Retina (tissue), 1 donor: ENCODE results near the gene RBPJ.
"Not testable (repeated sequence)": the region's sequence is repeated elsewhere in the genome, so short reads cannot be mapped to it uniquely, and the experiment has no call there.

Experiments used
- DNase-seq: peaks from one replicate; pipeline ENCODE4 v3.0.0-alpha.2; 2016

RBPJ gene

DNA sequence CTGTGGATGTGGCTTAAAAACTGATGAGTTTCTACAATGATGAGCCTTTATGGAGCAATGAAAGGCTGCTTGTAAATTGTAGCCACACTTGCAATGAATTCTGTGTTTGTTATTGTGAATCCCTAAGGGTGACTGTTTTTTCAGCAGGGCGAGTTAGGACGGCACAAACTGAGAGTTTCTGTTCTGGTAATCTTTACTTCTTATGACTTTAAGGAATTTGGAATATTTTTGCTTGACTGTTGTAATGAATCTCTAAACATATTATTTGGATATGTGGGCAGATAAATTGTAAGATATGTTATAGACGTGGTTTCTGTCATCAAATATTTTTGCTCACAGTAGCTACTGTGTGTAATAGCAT is 22.2 kb downstream of the RBPJ start:
- DNase-seq, result no peak

DNA sequence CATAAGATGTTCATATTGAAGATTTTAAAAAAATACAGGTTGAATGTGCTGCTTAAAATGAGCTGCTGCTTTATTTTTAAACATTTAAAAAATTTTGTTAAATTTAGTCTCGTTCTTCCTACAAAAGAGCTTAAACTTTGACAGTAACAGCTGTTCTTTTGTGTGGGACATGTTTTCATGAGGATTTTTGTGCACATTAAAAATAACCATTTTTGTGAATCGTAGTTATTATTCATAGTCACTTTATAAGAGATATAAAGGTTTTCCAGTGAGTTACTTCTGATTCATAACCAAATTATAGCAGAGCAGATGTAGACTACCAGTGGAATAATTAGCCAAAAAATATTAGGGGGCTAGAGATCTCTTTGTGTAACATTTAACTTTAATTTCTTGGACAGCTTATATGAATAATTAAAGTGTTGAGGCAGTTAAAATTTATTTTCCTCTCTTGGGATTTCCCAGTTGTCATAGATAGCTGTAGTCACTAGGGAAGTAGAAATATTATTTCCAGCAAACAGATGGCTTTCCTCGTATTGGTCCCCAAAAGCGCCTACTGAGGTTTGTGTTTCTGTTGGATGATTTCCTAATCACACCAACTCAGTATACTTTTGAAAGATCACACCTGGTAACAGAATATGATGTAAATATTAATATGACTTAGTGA is 24.2 kb downstream of the RBPJ start:
- no peak for DNase-seq

DNA sequence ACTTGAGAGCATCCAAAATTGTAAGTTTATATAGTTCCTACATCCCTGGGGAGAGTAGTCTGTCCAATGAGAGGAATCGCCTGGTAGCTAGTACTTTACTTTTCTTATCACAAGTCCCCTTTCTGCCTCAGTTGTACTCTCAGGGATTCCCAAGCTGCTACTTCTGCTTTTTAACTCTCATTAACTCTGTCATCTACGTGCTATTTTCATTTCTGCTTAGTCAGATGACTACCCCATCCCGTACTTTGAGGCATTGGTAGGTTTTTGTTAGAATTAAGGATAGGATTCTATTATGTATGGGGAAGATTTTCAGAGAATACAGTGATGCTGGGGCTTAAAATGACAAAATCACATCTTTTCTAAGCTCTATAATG is 24.7 kb downstream of the RBPJ start:
- no peak for DNase-seq

DNA sequence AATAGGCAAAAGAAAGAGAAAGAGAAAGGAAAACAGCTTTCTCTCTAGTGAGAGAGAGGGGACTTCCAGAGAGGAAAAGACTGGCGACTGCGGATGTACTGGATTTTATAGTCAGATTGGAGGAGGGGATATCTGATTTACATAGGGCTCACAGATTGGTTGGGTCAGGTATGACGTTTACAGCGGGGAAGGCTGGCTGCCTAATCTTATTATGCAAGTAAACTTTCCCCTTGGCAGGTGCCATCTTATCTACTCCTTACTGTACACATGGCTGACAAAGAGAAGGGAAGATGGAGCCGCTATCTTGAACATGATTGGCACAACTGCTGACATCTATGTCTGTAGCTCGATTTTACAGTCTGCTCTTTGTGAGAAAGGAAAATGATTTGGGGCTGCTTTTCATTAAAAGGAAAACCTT is 25.4 kb downstream of the RBPJ start:
- DNase-seq, result no peak

DNA sequence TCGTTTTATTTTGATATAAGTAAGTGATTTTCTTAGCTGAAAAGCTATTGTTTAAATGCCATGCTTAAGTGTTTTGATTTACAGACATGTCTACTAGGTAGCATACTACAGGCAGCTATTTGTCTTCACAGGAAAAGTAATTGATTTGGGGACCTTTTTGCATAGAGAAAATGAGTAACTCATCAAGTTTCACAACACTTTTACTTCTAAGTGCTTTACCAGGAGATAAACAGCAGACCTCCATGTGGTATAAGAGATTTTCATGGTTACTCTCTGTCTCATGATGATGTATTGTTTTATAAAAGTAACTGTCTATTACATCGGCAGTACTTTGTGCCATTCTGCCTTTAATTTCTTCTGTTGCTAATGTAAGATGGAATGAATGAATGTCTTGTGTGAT is 28.7 kb downstream of the RBPJ start:
- no peak for DNase-seq

DNA sequence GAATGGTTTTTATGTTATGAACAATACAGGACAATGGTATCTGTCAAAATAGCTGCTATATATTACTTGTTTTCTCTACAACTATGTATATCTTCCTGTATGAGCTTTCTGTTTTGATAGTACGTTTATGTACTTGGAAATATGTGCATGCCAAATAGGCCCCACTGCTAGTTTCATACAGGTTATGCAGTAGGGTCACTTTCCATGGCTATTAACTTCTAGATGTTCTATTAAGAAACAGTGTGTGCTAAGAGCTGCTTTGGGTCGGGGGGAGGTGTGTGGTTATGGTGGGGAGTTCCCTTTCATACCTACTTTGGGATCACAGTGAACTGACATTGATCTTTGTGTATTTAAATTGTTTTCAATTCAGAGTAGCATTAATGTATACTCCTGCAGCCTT is 30.9 kb downstream of the RBPJ start:
- DNase-seq, result no peak

DNA sequence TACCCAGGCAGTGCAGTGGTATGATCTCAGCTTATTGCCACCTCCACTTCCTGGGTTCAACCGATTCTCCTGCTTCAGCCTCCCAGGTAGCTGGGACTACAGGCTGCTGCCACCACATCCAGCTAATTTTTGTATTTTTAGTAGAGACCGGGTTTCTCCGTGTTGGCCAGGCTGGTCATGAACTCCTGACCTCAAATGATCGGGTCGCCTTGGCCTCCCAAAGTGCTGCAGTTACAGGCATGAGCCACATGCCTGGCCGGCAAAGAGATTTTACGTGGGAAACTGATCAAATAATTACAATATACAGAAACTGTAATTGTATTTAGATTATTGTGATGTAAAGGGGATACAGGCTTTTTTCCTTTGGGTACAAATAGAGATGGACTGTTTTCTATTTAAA is 33.7 kb downstream of the RBPJ start:
- no peak for DNase-seq

DNA sequence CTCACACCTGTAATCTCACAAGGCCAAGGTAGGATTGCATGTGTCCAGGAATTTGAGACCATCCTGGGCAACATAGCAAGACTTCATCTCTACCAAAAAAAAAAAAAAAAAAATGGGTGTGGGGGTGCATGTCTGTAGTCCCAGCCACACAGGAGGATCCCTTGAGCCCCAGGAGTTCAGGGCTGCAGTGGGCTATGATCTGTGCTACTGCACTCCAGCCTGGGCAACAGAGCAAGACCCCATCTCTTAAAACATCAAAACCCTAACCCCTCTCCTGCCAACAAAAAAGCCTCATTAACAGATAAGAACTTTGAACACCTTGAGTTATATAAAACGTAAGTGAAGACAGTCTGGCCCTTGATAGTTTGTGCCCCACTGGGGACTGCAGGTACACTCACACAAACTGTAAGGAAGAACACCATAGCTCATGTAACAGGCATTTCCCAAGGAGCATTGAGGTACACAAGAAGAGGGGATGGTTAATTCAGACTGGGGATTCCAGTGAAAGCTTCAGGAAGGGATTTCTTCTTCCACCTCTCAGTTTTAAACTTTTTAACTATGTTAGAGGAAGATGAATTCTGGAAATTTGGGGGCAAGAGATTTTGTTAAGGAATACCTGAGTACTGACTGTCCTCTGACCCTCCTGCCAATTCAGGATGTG is 34.7 kb downstream of the RBPJ start:
- no peak for DNase-seq

DNA sequence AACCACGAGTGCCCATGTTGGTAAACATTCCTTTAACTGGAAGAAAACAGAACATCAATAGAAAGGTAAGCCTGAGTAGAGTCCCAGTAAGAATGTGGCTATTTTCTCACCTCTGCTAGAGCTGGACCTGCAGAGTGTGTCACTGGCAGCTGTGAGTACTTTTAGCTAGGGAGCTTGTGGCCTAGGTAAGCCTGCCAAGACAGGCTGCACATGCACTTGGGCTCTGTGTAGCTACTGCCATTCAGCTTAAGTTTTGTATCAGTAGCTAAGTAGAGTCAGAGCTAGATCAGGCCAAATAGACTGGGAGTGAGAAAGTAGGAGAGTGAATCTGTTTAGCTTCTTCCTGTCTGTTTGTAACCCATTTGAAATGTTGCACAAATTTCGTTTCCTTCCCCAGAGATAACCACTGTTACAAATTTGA is 35.3 kb downstream of the RBPJ start:
- no peak for DNase-seq

DNA sequence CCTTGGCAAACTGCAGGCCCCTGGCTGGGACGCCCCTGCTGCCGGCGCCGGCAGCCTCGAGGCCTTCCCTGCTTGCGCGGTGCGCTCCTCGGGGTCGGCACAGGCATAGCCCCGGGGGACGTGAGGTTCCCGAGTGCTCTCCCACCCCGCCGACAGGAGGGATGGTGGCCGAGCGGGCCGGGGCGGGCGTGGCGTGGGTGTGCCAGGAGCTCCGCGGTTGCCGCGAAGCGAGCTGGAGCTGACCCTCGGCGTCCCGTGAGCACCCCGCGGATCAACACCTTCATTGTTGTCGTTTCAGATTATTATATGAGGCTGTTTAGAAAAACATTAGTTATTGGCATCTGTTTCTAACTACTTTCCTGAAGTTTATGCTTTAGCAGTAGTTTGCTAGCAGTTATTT is 38.7 kb downstream of the RBPJ start:
- DNase-seq, result not testable (repeated sequence)

DNA sequence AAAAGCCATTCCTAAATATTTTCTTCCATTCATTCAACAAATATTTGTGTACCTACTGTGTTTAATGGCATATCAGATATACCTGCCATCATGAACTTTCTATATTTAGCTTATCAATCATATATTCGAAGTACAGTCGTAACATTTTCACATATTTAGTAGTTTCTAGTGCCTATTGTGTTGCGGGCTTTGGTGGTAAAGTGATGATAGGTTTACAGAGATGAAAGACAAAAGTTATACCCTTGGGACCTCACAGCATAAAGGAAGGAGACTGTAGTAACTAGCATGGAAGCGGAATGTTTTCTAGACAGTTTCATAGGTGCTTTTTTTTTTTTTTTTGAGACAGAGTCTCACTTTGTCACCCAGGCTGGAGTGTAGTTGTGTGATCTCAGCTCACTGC is 39.5 kb downstream of the RBPJ start:
- no peak for DNase-seq

DNA sequence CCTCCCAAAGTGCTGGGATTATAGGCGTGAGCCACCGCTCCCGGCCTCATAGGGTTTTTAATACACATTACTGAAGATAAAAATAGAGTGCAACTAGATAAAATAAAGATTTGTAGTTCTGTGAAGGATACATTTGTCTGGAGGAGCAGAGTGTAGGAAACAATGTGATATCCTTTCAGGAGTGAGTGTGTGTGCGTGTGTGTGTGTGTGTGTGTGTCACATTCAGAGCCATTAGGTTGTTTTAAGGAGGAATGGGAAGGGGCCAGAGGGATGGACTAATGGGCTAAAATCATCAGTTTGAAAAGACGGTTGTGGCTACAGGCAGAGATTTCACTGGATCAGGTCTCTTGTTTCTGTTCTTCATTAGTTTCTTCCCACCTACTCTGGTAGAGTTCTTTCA is 40.0 kb downstream of the RBPJ start:
- no peak for DNase-seq

DNA sequence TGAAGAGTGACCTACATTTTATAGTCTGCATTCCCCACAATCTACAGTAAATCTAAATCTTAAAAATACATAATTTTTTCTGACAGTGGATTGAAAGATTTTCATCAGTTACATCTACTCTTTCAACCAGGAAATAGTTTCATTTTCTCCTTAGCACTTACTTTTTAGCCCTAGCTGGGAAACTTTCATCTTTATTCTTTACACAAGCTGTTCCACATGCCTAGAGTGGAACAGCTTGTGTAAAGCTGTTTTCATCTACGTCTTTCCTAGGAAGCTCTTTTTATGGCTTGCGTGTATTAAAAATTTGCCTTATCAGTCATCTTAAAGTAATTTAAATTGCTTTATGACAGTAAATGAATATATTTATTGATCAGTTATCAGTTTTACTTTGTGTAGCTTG is 40.5 kb downstream of the RBPJ start:
- DNase-seq, result no peak

DNA sequence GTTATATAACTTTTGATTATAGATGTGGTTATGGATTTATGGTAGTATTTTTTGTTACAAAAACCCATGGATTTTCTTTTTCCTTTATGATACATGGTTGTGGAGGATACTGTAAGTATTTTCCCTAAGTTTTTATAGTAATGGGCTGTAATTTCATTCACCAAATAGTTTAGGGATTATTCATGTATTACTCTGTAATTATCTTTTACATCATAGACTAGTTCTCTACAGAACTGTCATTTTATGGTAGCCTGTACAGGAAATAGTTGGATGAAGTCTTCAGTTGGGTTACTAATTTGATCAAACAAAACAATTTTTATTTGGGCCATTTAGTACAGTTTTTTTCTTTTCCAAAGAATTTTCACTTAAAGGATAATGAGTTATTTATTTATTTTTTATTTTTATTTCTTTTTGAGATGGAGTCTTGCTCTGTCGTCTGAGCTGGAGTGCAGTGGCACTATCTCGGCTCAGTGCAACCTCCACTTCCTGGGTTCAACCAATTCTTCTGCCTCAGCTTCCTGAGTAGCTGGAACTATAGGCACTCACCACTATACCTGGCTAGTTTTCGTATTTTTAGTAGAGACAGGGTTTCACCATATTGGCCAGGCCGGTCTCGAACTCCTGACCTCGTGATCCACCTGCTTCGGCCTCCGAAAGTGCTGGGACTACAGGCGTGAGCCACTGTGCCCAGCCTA is 42.1 kb downstream of the RBPJ start:
- no peak for DNase-seq

DNA sequence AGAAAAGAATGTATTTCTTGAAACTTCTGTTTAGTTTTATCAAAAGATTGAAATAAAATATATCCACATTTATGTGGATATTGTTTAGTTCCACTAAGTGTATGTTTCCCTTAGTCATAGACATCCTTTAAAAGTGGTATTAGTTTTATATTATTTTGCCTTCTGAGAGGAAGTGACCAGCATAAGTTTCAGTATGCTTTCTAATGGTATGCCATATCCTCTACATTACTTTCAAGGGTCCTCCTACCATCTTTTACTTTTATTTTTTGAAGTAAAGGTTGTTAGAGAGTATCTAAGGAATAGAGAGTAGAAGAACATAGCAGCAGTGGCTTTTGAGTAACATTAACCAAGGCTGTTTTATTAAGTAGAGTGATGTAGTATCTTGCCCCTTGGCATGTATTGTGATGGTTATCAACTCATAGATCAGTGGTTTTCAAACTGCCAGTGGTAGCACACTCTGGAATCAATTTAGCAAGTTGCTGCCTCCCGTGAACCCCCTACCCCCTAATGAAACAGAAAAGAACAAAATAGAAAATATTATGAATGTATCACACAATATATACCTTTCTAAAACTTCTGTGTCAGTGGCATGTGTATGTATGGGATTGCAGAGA is 44.8 kb downstream of the RBPJ start:
- no peak for DNase-seq

DNA sequence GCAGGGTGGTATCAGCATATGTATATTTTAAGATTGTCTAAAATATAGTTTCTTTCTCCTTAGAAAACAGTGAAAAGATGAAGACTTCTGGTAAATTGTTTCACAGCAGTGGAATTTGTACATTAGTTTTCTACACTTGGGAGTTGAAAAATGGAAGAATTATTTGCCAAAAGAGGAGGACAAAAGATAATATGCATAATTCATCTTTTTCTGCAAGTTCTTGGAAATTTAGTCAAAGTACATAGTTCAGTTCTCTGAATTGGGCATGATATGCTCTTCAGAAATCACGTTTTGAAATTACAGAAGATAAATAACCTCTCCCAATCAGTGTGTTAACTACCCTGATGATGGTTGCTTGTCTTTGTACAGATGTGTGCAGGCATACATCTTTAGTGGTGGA is 47.0 kb downstream of the RBPJ start:
- no peak for DNase-seq

DNA sequence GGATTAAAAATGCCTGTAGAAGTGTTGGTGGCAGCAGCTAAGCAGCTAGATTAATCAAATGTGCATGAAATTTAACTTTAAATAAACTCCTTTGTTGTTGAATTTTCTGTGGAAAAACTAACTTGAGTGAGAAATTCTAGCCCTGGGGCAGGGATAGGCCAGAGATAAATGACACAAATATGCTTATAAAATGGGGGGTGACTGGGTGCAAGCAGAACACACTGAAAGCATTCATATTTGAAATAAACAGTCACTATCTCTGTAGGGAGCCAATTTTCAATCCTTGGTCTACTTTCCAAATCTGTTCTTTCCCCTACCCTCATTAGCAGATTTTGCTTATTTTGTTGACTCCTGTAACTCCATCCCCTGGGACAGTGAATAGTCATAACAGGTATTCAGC is 47.9 kb downstream of the RBPJ start:
- DNase-seq, result no peak

DNA sequence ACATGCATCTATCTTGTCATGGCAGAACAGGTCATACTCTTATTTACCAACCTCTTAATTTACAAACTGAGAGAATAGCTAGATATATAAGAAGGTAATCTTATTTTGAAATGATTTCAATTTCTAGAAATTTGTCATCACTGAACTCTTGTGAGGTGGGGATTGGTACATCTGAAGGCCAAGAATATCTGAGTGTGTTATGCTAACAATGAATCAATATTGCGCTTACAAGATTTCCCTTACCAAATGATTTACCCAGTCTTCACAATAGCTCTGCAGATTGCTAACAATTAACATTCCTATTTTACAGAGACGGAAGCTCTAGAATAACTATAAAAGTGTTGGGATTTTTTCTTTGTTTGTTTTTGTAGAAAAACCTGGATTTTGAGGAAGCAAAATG is 48.3 kb downstream of the RBPJ start:
- no peak for DNase-seq

DNA sequence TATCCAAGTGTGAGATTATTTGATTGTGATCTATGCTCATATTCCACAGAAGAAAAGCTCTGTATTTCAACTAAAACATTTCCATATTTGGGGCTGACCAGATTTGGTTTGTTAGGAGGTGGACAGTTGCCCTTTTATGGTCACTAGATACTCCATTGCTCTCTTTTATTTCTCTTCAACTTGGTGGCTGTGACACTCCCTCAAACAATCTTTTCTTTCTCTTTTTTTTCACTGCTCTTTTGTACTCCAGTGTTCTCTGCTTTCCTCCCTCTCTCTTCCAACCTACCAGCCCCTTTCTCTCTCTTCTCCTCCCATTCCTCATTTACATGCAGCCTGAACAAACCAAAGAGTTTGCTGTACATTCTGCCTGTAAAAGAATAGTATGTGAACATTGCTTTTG is 48.8 kb downstream of the RBPJ start:
- DNase-seq, result no peak

DNA sequence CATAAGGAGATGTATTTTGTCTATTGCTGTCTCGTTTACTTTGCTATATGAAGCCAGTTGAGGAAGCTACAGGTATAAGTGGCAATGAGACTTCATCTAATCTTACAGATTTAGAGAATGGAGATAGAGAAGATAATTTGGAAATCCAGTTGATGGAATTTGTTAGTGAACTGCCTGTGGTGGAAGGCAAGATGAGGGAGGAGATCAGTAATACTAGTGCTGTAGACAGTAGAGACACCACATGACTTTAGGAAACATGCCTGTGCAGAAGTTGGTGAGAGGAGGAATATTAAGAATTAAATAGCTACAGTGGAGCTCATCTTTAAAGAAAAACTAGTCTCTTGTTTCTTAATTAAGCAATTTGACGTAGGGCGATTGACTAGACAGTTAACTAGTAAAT is 51.3 kb downstream of the RBPJ start:
- DNase-seq, result no peak

DNA sequence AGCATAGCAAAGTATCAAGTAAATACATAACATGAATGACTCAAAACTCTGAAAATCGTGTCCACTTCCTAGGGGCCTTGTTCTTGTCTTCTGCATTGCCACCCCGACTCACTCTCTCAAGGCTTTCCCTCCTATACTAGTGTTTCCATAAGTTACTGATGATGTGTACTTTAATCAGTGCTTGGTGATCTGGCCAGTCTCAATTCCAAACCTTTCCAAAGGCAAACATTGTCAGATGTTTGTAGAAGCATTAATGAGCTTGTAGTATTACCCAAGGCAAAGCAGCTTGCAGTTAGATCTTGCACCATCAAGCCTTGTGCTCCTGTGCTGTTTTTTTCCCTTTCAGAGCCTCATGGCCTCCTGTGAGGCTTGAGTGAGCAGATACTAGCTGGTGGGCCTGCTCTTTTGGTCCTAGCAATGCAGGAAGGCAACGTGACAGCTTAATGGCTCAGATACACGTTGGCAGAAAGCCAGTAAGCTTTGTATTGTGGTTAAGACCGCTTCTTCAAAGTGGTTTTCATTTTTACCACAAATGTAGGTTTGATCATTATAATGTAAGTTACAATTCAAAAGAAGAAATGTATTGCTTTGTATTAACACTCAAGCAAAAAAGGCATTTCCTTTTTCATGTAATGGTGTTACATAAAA is 51.8 kb downstream of the RBPJ start:
- peak; percentile 49 for DNase-seq

DNA sequence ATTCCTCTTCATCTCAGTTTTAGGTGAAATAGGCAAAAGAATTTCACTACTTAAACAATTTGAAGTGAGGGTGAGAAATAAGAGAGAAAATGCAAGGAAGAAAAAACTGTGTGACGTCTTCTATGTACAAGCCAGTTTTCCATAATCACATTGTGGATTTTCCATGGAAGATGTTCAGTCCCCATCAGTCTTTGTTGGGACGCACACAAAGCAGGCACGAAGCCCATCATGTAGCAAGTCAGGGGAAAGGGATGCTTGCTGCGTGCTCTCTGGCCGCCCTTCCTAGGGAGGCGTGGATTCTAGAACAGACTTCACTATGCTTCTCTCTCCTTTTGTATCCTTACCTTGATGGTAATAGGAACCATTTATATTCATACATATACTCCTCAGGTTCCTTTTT is 54.7 kb downstream of the RBPJ start:
- no peak for DNase-seq
